Activated CD8-positive, alpha-beta memory T cell treated with anti-CD3 and anti-CD28 coated beads, Interleukin-2, amount 50 U/mL, for 24 hours (primary cell): Measurements from ENCODE around the gene LINS1.

ENCODE experiments used
- DNase-seq: peaks from one replicate; pipeline ENCODE4 v3.0.0-alpha.2; 2020; ENCODE audit errors: extremely low read depth

LINS1 gene

GRCh38 chr15:100602064-100602822 is at the start of gene LINS1, which contains the start of gene ASB7:
LINS1 (minus strand) TSS chr15:100602184; CDS start chr15:100580842, 21,342 bp downstream.
ASB7 (plus strand) TSS chr15:100602589; CDS start chr15:100612217, 9,628 bp downstream.
- DNase-seq, result peak; percentile 99

DNA sequence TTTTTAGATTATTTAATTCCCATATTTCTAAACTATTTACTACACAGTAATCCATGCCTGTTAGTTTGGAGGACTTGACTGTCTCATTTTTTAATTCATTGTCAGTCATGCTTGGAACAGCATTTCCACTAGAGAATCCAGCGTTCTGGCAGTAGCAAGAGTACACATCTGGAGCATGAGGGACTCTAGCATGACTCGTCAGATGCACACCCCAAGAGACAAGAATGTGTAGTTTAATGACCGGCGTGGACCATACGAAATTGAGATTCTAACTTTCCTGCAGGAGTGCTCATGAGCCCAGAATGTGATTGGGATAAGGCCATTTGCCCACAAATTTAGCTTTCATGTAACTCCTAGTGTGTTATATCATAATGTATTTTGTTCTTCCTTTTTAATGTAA is 49.3 kb upstream of the LINS1 start:
- DNase-seq, result no peak

DNA sequence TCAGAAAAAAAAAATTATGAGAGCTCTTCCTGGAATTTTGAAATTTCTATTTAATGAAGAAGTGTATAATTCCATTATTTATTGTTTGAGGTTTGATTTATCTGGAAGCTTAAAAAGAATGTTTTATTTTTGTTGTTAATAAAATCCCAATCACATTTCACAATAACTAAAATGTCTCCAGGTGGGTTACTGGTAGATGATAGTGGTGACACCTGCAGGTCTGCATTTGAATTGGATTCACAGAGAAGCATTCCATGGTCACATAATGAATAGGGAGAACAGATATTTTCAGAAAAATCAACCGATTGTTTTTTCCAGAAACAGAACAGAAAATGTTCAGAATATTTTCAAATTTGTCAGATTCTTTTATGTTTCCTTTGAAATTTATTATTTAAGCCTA is 48.7 kb upstream of the LINS1 start:
- DNase-seq, result no peak

- DNase-seq, result no peak
Observed at GRCh38 chr15:100648951-100649350, 47.0 kb upstream of the LINS1 start.

DNA sequence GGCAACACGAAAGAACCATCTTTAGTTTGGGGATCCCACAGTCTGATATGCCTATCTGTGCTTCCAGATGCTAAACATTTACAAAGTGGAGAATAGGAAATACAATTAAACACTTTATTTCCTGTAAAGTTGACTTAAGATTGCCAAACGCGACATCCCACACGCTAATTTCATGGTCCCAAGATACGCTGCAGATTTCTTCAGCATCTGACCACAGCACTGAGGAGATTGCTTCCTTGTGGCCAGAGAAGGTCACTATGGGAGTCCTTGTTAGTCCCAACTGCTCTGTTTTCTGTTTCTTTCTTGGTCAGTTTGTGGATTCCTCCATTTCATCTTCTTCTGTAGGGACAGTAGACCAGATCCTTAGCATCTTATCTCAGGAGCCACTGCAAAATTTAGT is 43.7 kb upstream of the LINS1 start:
- no peak for DNase-seq

DNA sequence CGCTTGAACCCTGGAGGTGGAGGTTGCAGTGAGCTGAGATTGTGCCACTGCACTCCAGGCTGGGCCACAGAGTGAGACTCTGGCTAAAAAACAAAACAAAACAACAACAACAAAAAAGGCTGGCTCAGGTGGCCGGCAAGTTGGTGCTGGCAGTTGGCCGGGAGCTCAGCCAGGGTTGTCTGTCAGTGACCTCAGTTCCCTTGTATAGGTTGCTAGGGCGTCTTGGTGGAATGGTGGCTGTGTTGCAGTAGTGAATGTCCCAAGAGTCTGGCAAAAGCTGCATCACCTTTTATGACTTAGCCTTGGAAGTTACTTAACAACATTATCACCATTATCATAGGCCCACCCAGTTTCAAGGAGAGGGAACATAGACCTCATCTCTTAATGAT is 41.0 kb upstream of the LINS1 start:
- DNase-seq, result no peak

GRCh38 chr15:100642213-100642949 is 40.4 kb upstream of the LINS1 start:
- no peak for DNase-seq

- no peak for DNase-seq
Observed at GRCh38 chr15:100638177-100638730, 36.3 kb upstream of the LINS1 start.

- no peak for DNase-seq
Observed at GRCh38 chr15:100635406-100636071, 33.6 kb upstream of the LINS1 start.

DNA sequence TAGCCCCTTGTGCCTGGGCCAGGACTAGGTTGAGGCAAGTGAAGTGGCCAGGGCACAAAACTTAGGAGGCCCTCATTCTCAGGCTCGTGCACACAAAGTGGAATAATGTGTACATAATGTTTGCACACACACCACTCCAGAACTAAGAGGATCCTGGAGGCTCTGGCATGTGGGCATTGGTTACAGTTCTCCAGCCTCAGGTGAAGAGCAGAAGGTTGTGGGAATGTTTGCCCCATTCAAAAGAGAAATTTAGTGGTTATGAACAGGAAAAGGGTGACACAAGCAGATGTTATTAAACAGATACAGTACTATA is 31.7 kb upstream of the LINS1 start:
- no peak for DNase-seq

DNA sequence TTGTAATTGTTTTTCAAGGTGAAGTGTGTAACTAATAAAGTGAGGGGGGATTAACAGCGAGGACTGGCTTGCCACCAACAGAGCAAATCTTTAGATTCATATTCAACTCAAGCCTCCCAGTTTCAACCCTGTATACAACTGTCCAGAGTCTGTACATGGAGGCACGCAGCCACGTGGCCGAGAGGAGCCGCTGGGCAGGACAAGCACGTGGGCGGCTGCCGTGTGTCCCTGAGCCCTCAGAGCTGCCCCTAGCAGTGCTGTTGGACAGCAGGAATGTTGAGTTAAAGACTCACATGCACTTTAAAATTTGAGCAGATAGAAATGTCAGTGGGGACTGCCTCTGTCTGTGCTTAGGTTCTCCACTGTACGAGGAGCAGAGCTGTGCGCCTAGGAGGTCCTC is 29.8 kb upstream of the LINS1 start:
- DNase-seq, result no peak

GRCh38 chr15:100628746-100629145 is 26.8 kb upstream of the LINS1 start:
- no peak for DNase-seq

DNA sequence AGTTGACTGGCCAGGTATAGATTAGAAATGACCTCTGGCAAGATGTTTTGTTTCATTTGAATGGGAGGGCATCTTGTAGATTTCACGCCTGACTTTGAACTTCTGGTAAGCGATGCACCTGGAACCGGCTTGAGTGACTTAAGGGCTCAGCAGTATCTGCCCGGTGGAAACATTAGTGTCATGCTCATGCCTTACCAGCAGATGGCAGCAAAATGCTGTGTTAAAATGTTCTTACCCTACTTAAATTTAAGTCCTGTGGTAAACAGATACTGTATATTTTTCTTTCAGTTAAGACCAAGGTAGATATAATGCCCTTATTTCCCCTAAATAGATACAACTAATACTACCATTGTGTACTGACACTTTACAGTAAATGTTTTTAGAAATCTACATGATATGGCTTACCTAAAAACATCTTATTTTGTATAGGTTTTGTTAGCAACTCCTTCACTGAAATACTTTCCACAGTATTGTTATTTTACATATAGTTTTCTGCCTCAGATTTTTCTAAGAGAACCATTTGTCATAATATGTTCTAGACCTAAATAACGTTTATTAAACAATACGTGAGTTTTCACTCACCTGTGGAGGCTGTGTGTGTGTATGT is 25.9 kb upstream of the LINS1 start:
- peak; percentile 32 for DNase-seq

DNA sequence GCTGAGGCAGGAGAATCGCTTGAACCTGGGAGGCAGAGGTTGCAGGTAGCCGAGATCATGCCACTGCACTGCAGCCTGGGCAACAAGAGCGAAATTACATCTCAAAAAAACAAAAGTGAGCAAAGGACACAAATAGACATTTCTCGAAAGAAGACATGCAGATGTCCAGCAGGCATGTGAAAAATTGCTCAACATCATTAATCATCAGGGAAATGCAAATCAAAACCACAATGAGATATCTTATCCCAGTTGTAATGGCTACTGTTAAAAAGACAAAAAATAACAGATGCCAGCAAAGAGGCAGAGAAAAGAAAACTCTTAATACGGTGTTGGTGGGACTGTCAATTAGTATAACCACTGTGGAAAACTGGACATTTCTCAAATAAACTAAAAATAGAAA is 21.3 kb upstream of the LINS1 start:
- no peak for DNase-seq

DNA sequence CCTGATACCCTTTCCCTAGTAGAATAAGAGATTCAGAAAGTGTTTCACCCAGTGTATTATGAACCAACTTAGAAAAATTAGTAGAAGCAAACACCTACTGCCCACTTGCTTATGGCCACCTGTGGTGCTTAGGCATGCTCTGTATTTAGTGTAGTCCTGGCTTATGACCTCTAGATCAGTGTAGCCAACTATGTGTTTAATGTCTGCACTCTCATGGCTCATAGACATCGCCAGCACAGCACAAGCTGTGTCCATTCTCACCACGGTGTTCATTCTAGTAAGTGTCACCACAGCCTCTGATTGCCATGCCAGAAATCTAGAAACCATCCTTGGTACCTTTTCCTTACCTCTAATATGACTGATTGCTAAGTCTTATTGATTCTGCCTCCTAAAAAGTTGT is 14.7 kb upstream of the LINS1 start:
- no peak for DNase-seq

- no peak for DNase-seq
Observed at GRCh38 chr15:100615801-100616200, 13.8 kb upstream of the LINS1 start.

GRCh38 chr15:100614918-100615317 is 12.9 kb upstream of the LINS1 start:
- DNase-seq, result no peak

- DNase-seq, result no peak
Observed at GRCh38 chr15:100614336-100614735, 12.4 kb upstream of the LINS1 start.

DNA sequence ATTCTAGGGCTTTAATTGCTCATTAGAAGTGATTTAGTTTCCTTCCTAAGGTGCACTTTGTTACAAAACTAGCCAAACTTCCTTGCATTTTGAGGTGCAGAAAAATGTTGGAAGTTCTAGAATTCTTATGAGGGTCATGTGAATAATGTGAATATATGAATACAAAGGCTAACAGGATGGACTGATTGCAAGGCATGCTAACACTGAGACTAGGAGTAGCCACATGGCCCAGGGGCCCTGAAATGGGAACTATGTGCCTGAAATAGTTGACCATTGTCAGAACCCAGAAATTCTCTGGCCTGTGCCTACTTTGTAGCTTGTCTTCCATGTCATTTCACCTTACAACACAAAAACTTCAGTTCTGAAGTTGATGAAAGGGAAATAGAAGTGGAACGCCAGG is 11.2 kb upstream of the LINS1 start:
- no peak for DNase-seq

GRCh38 chr15:100612539-100612938 is 10.6 kb upstream of the LINS1 start:
- no peak for DNase-seq

GRCh38 chr15:100602823-100603393 is 924 bp upstream of the LINS1 start:
- DNase-seq, result no peak

GRCh38 chr15:100601617-100602063 is 344 bp downstream of the LINS1 start:
- no peak for DNase-seq
